Measurements from ENCODE around the gene TMPRSS3.

DNA sequence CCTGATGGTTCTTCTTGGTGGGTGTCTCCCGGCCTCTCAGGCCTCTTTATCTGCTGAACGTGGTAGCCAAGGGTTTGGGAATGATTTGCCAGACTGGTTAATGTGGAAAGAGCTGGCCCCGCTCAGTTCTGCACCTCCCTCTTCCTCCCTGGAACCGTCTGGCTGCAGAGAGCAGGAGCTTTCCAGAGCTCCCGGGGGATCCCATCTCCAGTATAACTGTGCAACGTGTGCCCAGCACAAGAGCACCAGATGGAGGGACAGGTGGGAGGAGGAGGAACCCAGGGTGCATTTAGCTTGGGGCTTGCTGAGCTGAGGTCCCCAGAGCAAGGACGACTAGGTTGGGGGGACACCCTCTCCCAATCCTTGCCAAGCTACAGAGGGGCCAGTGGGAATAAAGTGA lies 34.6 kb downstream of the TMPRSS3 start:
- TF ChIP-seq, protein P1, sequence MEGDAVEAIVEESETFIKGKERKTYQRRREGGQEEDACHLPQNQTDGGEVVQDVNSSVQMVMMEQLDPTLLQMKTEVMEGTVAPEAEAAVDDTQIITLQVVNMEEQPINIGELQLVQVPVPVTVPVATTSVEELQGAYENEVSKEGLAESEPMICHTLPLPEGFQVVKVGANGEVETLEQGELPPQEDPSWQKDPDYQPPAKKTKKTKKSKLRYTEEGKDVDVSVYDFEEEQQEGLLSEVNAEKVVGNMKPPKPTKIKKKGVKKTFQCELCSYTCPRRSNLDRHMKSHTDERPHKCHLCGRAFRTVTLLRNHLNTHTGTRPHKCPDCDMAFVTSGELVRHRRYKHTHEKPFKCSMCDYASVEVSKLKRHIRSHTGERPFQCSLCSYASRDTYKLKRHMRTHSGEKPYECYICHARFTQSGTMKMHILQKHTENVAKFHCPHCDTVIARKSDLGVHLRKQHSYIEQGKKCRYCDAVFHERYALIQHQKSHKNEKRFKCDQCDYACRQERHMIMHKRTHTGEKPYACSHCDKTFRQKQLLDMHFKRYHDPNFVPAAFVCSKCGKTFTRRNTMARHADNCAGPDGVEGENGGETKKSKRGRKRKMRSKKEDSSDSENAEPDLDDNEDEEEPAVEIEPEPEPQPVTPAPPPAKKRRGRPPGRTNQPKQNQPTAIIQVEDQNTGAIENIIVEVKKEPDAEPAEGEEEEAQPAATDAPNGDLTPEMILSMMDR (IDR thresholded peaks at IDR 0.05; ENCODE audit: insufficient read depth, low read length, poor library complexity, severe bottlenecking): no peak
- TF ChIP-seq EZH2phosphoT487 (conservative IDR thresholded peaks at IDR 0.05; ENCODE audit: low read length): no peak

All from SU-DHL-6 (cell line).